ENCODE measurements around the gene NDST4. TPM values are rescaled to one million over a fixed set of nuclear protein-coding genes. Genes with fewer than 3 reads are reported as not detected.

Gene NDST4
- polyA plus RNA-seq, 3 donors from 2014 or later, result not detected

DNA sequence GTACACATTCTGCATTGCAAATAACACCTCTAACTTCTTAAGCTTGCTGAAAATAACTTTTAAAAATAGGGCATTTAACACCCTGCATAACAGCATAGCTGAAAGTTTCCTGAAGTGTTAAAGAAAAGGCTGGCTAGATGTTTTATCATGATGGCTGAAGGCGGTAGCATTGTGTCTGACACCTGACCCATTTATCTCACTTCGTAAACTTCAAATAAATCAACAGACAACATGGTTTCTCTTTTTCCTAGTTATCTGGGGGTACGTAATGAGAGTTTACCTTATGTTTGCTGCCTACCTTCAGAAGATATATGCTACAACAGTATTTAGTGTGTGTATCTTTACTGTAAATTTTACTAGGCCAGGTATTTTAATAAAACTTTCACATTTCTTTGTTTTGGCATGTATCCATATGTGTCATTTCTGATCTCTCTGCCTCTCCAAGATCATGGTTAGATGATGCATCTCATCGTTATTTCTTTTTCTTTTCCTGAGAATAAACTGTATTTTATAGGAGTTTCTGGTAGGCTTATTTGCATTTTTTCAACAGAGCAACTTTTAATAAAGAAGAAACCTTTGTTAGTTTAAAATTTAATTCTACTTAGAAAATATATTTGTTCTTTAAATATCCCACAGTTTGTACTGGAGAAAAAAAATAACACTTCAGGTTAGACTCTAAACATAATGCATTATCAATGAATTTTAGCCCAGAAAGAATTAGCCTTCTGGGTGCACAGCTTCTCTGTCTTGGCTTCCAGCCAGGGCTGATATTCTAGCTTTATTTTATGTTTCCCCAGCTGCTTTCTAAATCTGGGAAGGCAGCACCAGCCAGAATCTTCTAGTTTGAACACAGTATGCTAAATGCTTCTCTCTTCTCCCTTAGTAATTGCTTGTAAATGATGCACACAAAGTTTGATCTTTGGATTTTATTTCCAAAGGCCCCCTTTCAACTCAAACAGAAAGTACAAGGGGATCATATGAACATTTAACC is 2.9 kb downstream of the NDST4 start:
- H3K27ac Mint-ChIP-seq, result no peak overlapping the region
- no peak for DNase-seq
- no peaks in the 10 kb centered on the region for H3K36me3 Mint-ChIP-seq
- H3K4me3 Mint-ChIP-seq, result no peak overlapping the region
- peaks cover 0 to 6% (median 0%) of the 10 kb centered on the region in 6 donors for H3K9me3 Mint-ChIP-seq
- peaks cover 0 to 11% (median 0%) of the 10 kb centered on the region in 3 donors for H3K27me3 Mint-ChIP-seq (ENCODE audit: low read depth in 3 of 3)
- no peaks in the 10 kb centered on the region for H3K4me1 Mint-ChIP-seq

DNA sequence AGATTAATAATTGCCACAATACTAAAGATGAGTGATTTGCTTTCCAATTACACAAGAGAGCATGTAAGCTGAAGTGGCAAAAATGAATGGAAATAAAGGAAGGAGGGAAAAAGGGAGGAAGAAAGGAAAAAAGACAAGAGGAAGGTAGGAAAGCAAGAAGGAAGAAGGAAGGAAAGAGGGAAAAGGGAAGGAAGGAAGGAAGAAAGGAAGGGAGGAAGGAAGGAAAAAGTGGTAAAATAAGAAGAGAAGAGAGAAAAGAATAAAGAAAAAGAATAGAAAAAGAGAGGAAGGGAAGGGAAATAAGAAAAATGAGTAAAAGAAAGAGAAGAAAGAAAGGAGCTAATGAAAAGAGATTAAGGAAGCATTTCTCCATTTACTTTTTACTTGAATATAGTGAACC is 4.6 kb downstream of the NDST4 start:
- peaks cover 0 to 6% (median 0%) of the 10 kb centered on the region in 6 donors for H3K9me3 Mint-ChIP-seq

DNA sequence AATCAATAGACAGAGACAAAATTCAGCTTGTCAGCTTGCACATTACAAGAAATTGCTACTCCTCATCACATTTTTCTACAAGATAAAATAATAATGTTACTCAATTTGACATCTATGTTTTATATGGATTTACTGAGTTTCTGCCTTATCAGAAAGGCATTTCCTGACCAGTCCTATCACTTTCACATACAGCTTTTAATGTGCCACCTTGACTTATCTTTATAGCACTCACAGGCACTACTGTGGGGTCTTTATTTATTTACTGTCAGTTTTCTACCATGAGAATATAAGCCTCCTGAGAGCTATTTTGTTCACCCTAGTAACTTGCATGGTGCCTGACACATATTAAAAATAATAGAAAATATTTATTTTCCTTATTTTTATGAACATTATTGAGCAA is 6.0 kb downstream of the NDST4 start:
- H3K4me3 Mint-ChIP-seq, result no peak overlapping the region
- DNase-seq, result no peak
- no peak overlapping the region for H3K27ac Mint-ChIP-seq
- no peaks in the 10 kb centered on the region for H3K4me1 Mint-ChIP-seq
- peaks cover 0 to 6% (median 0%) of the 10 kb centered on the region in 6 donors for H3K9me3 Mint-ChIP-seq
- H3K36me3 Mint-ChIP-seq, result no peaks in the 10 kb centered on the region
- H3K27me3 Mint-ChIP-seq (ENCODE audit: low read depth in 3 of 3), result peaks cover 0 to 8% (median 0%) of the 10 kb centered on the region in 3 donors

More for the DNA sequence above, 4.6 kb downstream of the NDST4 start:
- H3K27ac Mint-ChIP-seq, result no peak overlapping the region
- no peak overlapping the region for H3K4me3 Mint-ChIP-seq
- H3K27me3 Mint-ChIP-seq (ENCODE audit: low read depth in 3 of 3), result peaks cover 0 to 8% (median 0%) of the 10 kb centered on the region in 3 donors
- no peaks in the 10 kb centered on the region for H3K4me1 Mint-ChIP-seq
- DNase-seq, result no peak
- H3K36me3 Mint-ChIP-seq, result no peaks in the 10 kb centered on the region

DNA sequence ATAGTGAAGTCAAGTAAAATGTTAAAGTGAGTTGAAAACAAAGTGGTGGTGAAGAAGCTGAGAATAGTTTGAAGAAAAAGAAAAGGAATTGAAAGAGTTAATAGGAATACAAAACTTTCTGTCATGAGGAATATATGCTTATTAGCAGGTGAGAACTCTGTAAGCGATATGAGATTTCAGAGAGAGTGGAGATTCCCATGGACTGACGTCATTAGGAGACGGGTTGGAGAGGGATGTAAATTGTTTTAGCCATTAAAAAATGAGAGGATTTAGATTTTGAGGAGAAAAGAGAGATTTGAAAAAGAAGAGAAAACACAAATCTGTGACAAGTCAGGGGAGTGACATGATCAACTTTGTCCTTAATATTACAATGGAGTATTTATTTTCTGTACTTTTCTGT is 11.7 kb downstream of the NDST4 start:
- Mint-ChIP-seq H3K27ac (no peak overlapping the region), H3K4me1 (no peaks in the 10 kb centered on the region), H3K4me3 (no peak overlapping the region), H3K9me3 (peaks cover 0 to 4% (median under 1%) of the 10 kb centered on the region in 6 donors), H3K27me3 (ENCODE audit: low read depth in 3 of 3) (peaks cover 0 to 4% (median 0%) of the 10 kb centered on the region in 3 donors), H3K36me3 (no peaks in the 10 kb centered on the region)
- no peak for DNase-seq

DNA sequence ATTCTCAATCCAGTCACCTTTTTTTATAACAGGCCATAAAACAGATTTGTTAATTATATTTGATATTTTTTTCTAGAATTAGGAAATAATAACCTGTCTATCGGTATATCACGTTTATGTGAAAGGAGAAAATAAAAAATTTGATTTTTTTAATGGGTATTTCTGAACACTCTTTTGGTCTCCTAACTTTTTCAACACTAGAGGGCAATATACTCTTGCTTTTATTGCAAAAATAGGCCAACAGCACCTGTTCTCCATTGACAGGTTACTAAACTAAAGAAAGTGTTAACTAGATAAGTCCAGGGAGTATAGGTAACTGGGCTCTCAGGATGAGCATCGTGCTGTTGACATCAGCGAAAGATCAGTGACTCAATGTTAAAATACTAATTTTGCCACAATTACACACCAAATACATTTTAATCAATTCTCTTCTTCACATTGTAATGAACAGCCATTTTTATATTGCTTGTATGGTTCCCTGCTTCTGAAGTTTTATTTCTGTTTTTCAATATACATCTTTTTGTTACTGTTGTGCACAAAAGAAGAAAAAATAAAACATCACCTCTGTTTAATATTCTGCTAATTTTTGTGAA is 22.8 kb downstream of the NDST4 start:
- Mint-ChIP-seq H3K36me3 (no peaks in the 10 kb centered on the region), H3K27ac (no peak overlapping the region), H3K4me3 (no peak overlapping the region), H3K4me1 (no peaks in the 10 kb centered on the region), H3K27me3 (ENCODE audit: low read depth in 3 of 3) (no peaks in the 10 kb centered on the region), H3K9me3 (no peaks in the 10 kb centered on the region)
- DNase-seq, result peak in 1 of 3 donors; percentile 7

DNA sequence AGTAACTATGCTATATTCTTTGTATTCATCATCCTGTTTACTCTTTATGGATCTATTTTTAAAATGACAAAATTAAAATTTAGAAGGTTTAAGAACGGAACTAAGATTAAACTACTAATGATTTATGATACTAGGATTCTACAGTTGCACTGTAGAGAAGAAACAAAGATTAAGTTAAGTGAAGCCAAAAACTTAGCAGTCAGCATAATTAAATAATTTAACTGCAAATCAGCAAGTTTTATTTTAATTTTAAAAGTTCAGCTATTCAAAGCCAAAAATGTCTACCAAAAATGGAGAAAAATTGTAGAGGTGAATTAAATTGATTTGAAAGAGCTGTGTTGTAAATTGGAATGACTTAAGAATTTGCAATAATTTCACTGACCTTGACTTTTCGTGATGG is 30.8 kb downstream of the NDST4 start:
- Mint-ChIP-seq H3K36me3 (peaks cover 0 to 4% (median 0%) of the 10 kb centered on the region in 3 donors), H3K9me3 (peaks cover 0 to 12% (median 3%) of the 10 kb centered on the region in 6 donors), H3K4me3 (no peak overlapping the region), H3K4me1 (no peaks in the 10 kb centered on the region), H3K27ac (no peak overlapping the region), H3K27me3 (ENCODE audit: low read depth in 3 of 3) (no peaks in the 10 kb centered on the region)
- DNase-seq, result no peak

DNA sequence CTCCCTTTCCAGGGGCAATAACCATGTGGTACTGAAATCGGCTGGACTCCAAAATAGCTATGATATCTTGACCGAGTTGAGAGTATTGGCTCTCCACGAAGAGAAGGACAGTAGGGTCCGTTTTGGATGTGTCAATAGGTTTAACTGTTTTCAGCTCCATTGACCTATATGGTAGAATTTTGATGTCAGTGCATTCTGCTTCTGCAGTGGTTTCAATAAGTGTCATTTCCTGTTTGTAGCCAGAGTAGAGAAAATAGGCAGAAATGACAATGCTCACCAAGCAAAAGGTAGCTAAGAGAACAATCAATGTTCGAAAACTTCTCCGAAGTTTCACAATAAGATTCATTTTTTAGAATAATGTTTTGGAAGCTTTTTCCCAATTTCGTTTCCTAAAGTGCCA is 36.7 kb downstream of the NDST4 start:
- Mint-ChIP-seq H3K36me3 (no peaks in the 10 kb centered on the region), H3K4me1 (no peaks in the 10 kb centered on the region), H3K9me3 (peaks cover 0 to 8% (median 4%) of the 10 kb centered on the region in 6 donors), H3K27ac (no peak overlapping the region), H3K27me3 (ENCODE audit: low read depth in 3 of 3) (no peaks in the 10 kb centered on the region), H3K4me3 (no peak overlapping the region)
- DNase-seq, result no peak

DNA sequence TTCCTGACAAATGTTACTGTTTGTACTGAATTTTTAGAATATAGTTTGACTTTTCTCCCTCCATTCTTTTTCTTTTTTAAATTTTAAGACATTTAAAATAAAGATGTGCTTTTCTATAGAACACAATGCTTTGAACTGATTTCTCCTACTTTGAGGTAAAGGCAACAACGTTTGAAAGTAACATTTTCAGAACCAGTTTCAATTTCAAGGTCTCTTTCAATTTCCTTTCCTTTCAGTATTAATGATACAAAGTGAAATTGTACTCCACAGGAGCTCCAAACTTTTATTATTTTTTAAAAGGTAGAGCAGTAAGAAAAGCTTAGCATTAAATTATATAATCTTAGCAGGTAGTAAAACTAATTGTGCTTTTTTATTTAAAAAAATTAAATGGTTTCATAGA is 54.9 kb downstream of the NDST4 start:
- no peaks in the 10 kb centered on the region for H3K4me1 Mint-ChIP-seq
- H3K36me3 Mint-ChIP-seq, result no peaks in the 10 kb centered on the region
- DNase-seq, result no peak

DNA sequence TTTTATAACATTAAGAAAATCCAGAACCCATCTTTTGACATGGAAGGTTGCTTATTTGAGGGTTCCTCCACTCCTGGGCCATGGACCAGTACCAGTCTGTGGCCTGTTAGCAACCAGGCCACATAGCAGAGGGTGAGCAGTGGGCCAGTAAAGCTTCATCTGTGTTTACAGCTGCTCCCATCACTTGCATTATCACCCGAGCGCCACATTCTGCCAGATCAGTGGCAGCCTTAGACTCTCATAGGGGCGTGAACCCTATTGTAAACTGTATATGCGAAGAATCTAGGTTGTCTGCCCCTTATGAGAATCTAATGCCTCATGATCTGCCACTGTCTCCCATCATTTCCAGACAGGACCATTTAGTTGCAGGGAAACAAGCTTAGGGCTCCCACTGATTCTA is 58.6 kb downstream of the NDST4 start:
- Mint-ChIP-seq H3K4me1 (no peaks in the 10 kb centered on the region), H3K4me3 (no peak overlapping the region), H3K27ac (no peak overlapping the region), H3K27me3 (ENCODE audit: low read depth in 3 of 3) (peaks cover 0 to 5% (median 1%) of the 10 kb centered on the region in 3 donors), H3K36me3 (no peaks in the 10 kb centered on the region), H3K9me3 (peaks cover 0 to 13% (median 5%) of the 10 kb centered on the region in 6 donors)
- DNase-seq, result no peak

More for the DNA sequence above, 54.9 kb downstream of the NDST4 start:
- H3K9me3 Mint-ChIP-seq, result peaks cover 0 to 8% (median 2%) of the 10 kb centered on the region in 6 donors
- H3K27ac Mint-ChIP-seq, result no peak overlapping the region
- no peak overlapping the region for H3K4me3 Mint-ChIP-seq
- peaks cover 0 to 7% (median 1%) of the 10 kb centered on the region in 3 donors for H3K27me3 Mint-ChIP-seq (ENCODE audit: low read depth in 3 of 3)

DNA sequence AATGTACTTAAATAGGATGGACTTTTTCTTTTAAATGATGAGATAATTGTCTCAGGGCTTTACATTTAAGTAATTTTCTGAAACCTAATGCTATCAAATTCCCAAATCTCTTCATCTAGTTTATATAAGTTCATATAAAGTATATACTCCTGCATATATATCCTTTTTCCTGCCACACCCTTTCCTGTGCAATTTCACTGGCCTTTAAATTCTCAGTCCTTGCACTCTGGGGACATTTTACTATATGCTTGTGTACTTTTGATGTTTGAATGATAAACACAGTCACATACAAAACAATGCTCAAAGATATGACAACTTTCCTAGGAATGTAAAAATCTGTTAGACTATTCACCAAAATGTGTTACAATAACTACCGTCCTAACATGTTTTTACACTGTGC is 60.1 kb downstream of the NDST4 start:
- Mint-ChIP-seq H3K4me1 (no peaks in the 10 kb centered on the region), H3K4me3 (no peak overlapping the region), H3K27ac (no peak overlapping the region), H3K27me3 (ENCODE audit: low read depth in 3 of 3) (peaks cover 0 to 3% (median 1%) of the 10 kb centered on the region in 3 donors), H3K9me3 (peaks cover 3 to 11% (median 6%) of the 10 kb centered on the region in 6 donors), H3K36me3 (no peaks in the 10 kb centered on the region)
- DNase-seq, result no peak

DNA sequence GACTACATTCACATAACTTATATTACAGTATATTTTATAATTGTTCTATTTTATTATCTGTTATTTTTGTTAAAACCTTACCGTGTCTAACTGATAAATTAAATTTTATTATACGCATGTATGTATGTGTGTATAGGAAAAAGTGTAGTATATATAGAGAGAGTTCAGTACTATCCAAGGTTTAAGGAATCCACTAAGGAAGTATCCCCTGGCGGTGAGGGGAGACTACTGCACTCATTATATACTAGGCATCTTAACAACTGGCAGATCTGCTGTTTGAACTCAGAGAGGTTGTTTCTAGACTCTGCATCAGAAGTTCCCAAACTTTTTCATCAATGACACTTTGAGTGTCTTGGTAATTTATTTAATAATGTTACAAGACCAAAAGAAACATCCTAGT is 70.9 kb downstream of the NDST4 start:
- Mint-ChIP-seq H3K27me3 (ENCODE audit: low read depth in 3 of 3) (peaks cover 0 to 2% (median 0%) of the 10 kb centered on the region in 3 donors), H3K4me3 (no peak overlapping the region), H3K36me3 (no peaks in the 10 kb centered on the region), H3K27ac (no peak overlapping the region), H3K4me1 (no peaks in the 10 kb centered on the region), H3K9me3 (peaks cover 0 to 4% (median under 1%) of the 10 kb centered on the region in 6 donors)
- no peak for DNase-seq

DNA sequence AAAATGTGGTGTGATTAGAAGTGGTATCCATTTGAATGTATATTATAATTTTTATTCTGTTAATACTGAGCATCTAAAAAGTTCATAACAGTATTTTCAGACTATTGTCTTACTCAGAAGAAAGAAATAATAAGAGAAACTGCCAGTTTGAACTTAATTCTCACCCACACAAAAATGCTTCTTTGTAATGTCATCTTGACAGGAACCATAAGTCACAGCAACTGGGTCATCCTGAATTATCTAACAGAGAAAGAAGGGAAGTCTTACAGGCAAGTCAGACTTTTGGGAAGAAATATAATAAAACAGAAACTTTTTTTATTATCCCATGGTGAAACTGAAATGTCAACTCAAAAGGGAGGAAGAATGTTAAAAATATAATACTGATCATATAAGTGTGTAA is 83.1 kb downstream of the NDST4 start:
- Mint-ChIP-seq H3K4me1 (no peaks in the 10 kb centered on the region), H3K27me3 (ENCODE audit: low read depth in 3 of 3) (no peaks in the 10 kb centered on the region), H3K36me3 (no peaks in the 10 kb centered on the region), H3K27ac (no peak overlapping the region), H3K4me3 (no peak overlapping the region), H3K9me3 (peaks cover 0 to 12% (median 4%) of the 10 kb centered on the region in 6 donors)
- no peak for DNase-seq

DNA sequence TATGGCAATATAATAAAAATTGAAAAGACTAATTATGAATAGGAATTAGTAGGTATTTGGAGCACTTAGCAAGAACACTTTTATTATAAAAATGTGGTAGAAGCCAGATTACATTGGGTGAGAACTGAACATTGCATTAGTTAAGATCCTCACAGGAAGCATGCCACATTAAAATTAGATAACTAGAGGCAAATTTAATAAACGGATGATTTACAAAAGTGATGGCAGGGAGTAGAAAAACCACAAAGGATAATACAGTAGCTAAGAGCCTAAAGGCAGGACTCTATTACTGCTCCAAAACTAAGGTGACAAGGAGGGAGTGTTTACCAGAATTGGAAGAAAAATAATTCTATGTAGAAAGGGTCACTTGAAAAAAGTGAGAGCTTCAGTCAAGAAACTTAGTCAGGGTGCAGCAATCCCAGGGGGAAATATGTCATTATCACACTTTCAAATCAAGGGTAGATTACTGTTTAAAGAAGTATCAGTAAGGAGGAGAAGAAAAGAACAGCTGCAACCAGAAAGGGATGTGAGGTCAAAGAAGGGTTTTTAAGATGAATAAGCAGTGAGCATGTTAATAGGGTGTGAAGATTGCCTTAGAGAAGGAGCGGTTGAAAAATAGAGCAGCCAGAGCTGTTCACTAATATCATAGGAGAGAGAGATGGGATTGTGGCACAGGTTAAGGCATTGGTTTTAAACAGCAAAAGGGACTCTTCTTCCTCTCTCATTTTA is 84.6 kb downstream of the NDST4 start:
- Mint-ChIP-seq H3K27me3 (ENCODE audit: low read depth in 3 of 3) (no peaks in the 10 kb centered on the region), H3K4me1 (no peaks in the 10 kb centered on the region), H3K27ac (no peak overlapping the region), H3K4me3 (no peak overlapping the region), H3K36me3 (no peaks in the 10 kb centered on the region), H3K9me3 (peaks cover 0 to 20% (median 3%) of the 10 kb centered on the region in 6 donors)
- DNase-seq, result no peak

DNA sequence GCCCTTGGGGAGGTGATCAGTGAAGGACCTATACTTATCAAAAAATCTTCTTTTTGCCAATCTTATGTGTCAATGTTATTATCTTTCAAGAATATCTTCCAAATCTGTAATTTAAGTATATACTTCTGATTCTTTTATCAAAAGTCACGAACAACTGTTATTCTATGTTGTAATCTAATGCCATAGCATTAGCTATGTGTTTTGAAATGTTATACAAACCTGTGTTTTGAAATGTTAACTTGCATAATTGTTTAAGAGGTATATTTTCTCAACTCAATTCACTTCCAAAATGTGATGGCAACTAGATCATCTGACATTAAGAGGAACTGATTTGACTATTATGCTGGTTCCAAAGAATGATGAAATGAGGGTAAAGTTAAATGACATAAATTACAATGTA is 113.5 kb downstream of the NDST4 start:
- no peaks in the 10 kb centered on the region for H3K36me3 Mint-ChIP-seq
- no peak overlapping the region for H3K27ac Mint-ChIP-seq
- H3K27me3 Mint-ChIP-seq (ENCODE audit: low read depth in 3 of 3), result no peaks in the 10 kb centered on the region
- DNase-seq, result no peak
- H3K9me3 Mint-ChIP-seq, result peaks cover 0 to 17% (median 5%) of the 10 kb centered on the region in 6 donors
- no peak overlapping the region for H3K4me3 Mint-ChIP-seq
- no peaks in the 10 kb centered on the region for H3K4me1 Mint-ChIP-seq

All from immature natural killer cell (primary cell).